DOHH2 (cell line): ENCODE measurements around the gene ASTN1.

Experiments used
- CTCF ChIP-seq: fragments of 200-600 bp; sonication (generic); IDR thresholded peaks from one replicate; pipeline ENCODE4 v1.5.1; 2014; ENCODE audit warnings: antibody characterized with exemption, mild to moderate bottlenecking, low read depth, low read length; ENCODE audit not compliant: poor library complexity, severe bottlenecking
- EZH2phosphoT487 ChIP-seq: fragments of 200-600 bp; sonication (generic); IDR thresholded peaks from 2 replicates; pipeline ENCODE4 v1.6.1; 2017; ENCODE audit warnings: borderline replicate concordance, mild to moderate bottlenecking, antibody characterized with exemption, low read length, moderate library complexity, mixed read lengths

GRCh38 chr1:176954242-176954641 is 210.3 kb downstream of the ASTN1 start:
- TF ChIP-seq CTCF (peak; percentile 17), EZH2phosphoT487 (no peak)
